K562 (cell line): ENCODE results near the gene DDX46. TPM values are rescaled to one million over a fixed set of nuclear protein-coding genes. Genes with fewer than 3 reads are reported as not detected.

Experiments used
- CEBPZ ChIP-seq: fragments of 150-350 bp; IDR thresholded peaks from 2 replicates; pipeline ENCODE4 v1.6.1; 2014; ENCODE audit warnings: low read depth, mild to moderate bottlenecking, low read length, borderline replicate concordance
- CHD7 ChIP-seq: fragments of 200-600 bp; sonication (generic); IDR thresholded peaks from one replicate; pipeline ENCODE4 v1.6.1; 2012; ENCODE audit warnings: mild to moderate bottlenecking, low read depth, low read length, inconsistent platforms
- ELK1 ChIP-seq: sonication (generic); formaldehyde crosslinking; IDR thresholded peaks from 2 replicates; pipeline ENCODE4 v1.8.1; 2022; ENCODE audit warnings: missing genetic modification reagents
- KLF13 ChIP-seq: fragments of 450-650 bp; IDR thresholded peaks from 2 replicates; pipeline ENCODE4 v1.6.1; 2016; ENCODE audit warnings: missing genetic modification characterization, low read depth, mild to moderate bottlenecking, missing compliant biosample characterization, moderate library complexity, borderline replicate concordance
- MYBL2 ChIP-seq, 2 experiments: fragments of 450-650 bp in 1 of 2; sonication (generic) in 1 of 2; formaldehyde crosslinking in 1 of 2; IDR thresholded peaks; 2 replicates each; pipeline versions ENCODE4 v1.6.1 to v1.8.1; 2017 to 2022; ENCODE audit warnings: borderline replicate concordance in 1 of 2, inconsistent platforms in 1 of 2, low read depth in 1 of 2, mild to moderate bottlenecking in 1 of 2, missing genetic modification reagents in 1 of 2, moderate library complexity in 1 of 2
- SAP30 ChIP-seq: fragments of 200-600 bp; sonication (generic); IDR thresholded peaks from 2 replicates; pipeline ENCODE4 v1.6.1; 2012; ENCODE audit warnings: borderline replicate concordance, low read depth, mild to moderate bottlenecking, moderate library complexity, low read length, control low read depth, inconsistent platforms; ENCODE audit not compliant: insufficient read depth, poor library complexity, severe bottlenecking
- ZBED1 ChIP-seq: IDR thresholded peaks from 2 replicates; pipeline ENCODE4 v1.6.1; 2014
- ZNF165 ChIP-seq: fragments of 250-450 bp; sonication (Bioruptor Pico); IDR thresholded peaks from 2 replicates; pipeline ENCODE4 v1.4.0; 2020; ENCODE audit warnings: borderline replicate concordance
- ZZZ3 ChIP-seq: fragments of 450-650 bp; IDR thresholded peaks from 2 replicates; pipeline ENCODE4 v1.6.1; 2016; ENCODE audit warnings: antibody characterized with exemption, mild to moderate bottlenecking, moderate library complexity
- polyA plus RNA-seq, 8 experiments: library from polyadenylated mRNA; depleted of rRNA in 4 of 8; stranded (reverse) in 5 of 8; unstranded in 3 of 8; fragments of >200 nt; fragmentation: Nextera tagmentation in 2 of 8; fragmentation: Illumina TruSeq in 1 of 8; extraction: Ambion mirVana in 2 of 8; extraction: Trizol in 1 of 8; gene quantifications; 2 replicates each; pipeline versions ENCODE4 v1.2.1 to v1.2.3, GENCODE V29; 2011 to 2014; ENCODE audit warnings: inconsistent platforms in 1 of 8, missing spikeins in 1 of 8
- total RNA-seq, 7 experiments: library from RNA; depleted of rRNA in 6 of 7; stranded (reverse); fragments of >200 nt in 6 of 7; fragmentation: Illumina TruSeq in 2 of 7; extraction: Trizol in 2 of 7; gene quantifications; 2 replicates each; pipeline versions ENCODE4 v1.2.1 to v1.2.3, GENCODE V29; 2011 to 2021; ENCODE audit warnings: low replicate concordance in 1 of 7

Gene DDX46
- total and polyA plus RNA-seq, 9 of the 15 experiments (the other 6 are each of a cell fraction or from before 2014, with no cell fraction given) = 26.2 to 99.0 (median 76.4) TPM

GRCh38 chr5:134738133-134738962 is 20.2 kb upstream of the DDX46 start, which contains the start of gene CAMLG (continued):
- TF ChIP-seq CHD7 = no peak
- TF ChIP-seq ZNF165 (CRISPR knock-in tag) = no peak
- no peak for TF ChIP-seq ELK1
- TF ChIP-seq SAP30 = no peak
- TF ChIP-seq ZZZ3 = no peak
- 0 out of 2 replicates have a peak, but pooled peaks have one; percentile 61 for TF ChIP-seq ZBED1
- TF ChIP-seq MYBL2 (IDR thresholded peaks at IDR 0.05; ENCODE audit: low read depth) = no peak
- no peak for TF ChIP-seq MYBL2 (CRISPR knock-in tag; IDR thresholded peaks at IDR 0.05; ENCODE audit: borderline replicate concordance)
- no peak for TF ChIP-seq CEBPZ
- peak; percentile 36; the same call in 1 of the 2 replicates for TF ChIP-seq KLF13 (tag)
